ENCODE data around the gene RBFOX1. TPM values are rescaled to one million over a fixed set of nuclear protein-coding genes. Genes with fewer than 3 reads are reported as not detected.

RBFOX1 gene
- total and polyA plus RNA-seq, 10 of the 15 experiments (the other 5 are each of a cell fraction or from before 2014, with no cell fraction given) = 0.87 TPM; not detected in 9

- WGBS (ENCODE audit: insufficient coverage, insufficient replicate concordance, low lambda C conversion rate, missing lambda C conversion rate) = 38% methylated on average over 4 of the region's 4 CpGs
- DNase-seq (ENCODE audit: low read depth, low spot score) = no peak
- no peak overlapping the region for H3K4me2 ChIP-seq (ENCODE audit: control insufficient read depth, insufficient read depth)
- no peak overlapping the region for H3K4me3 ChIP-seq
- H3K9me3 ChIP-seq (replicated peaks; ENCODE audit: control insufficient read depth, insufficient read depth, low read length) = no peaks in the 10 kb centered on the region
- intact Hi-C loops (cut with micrococcal nuclease; ENCODE audit: unreplicated experiment) = no loop called here
- no peaks in the 10 kb centered on the region for H3K36me3 ChIP-seq (ENCODE audit: control insufficient read depth in 2 of 2, insufficient read depth in 2 of 2, low read length in 1 of 2)
- no peak overlapping the region for H2AFZ ChIP-seq (ENCODE audit: control insufficient read depth, low read depth, low read length)
- ChIA-PET POLR2A (no interaction called here), SMC1A (ENCODE audit: uncharacterized antibody, unreplicated experiment) (no interaction called here), CTCF (no interaction called here), RAD21 (ENCODE audit: unreplicated experiment) (no interaction called here)
- in situ Hi-C loops (cut with MboI) = no loop called here
- H3K4me1 ChIP-seq (ENCODE audit: control insufficient read depth, insufficient read depth, low read length) = no peaks in the 10 kb centered on the region
- no peak overlapping the region for H3K9ac ChIP-seq (ENCODE audit: control insufficient read depth, insufficient read depth, low read length)
- no peak for TF ChIP-seq TAF1 (IDR thresholded peaks at IDR 0.05; ENCODE audit: borderline replicate concordance, low read depth, low read length)
- TF ChIP-seq STAT1 (conservative IDR thresholded peaks at IDR 0.05) = no peak
- ATAC-seq = no peak
- H4K20me1 ChIP-seq (ENCODE audit: control insufficient read depth, insufficient read depth) = no peaks in the 10 kb centered on the region
- H3K27me3 ChIP-seq (replicated peaks in 1 of 2; ENCODE audit: control insufficient read depth in 2 of 2, insufficient read depth in 2 of 2, low read length in 1 of 2) = no peaks in the 10 kb centered on the region
- H3K79me2 ChIP-seq (ENCODE audit: control insufficient read depth, insufficient read depth, low read length) = no peaks in the 10 kb centered on the region
- FAIRE-seq = no peak
- no TSS peak for BruUV-seq (replicated peaks)
- H3K27ac ChIP-seq (ENCODE audit: control insufficient read depth, insufficient read depth) = no peak overlapping the region
Observed at GRCh38 chr16:7284780-7285179, 47.9 kb upstream of the RBFOX1 start.

- ATAC-seq (no peak), DNase-seq (ENCODE audit: low read depth, low spot score) (no peak), FAIRE-seq (no peak)
- ChIA-PET POLR2A (no interaction called here), SMC1A (ENCODE audit: uncharacterized antibody, unreplicated experiment) (interaction anchor here (0.8 kb wide), 1 partner anchor 69 kb away, joined by 3 read pairs; no protein-coding TSS in a partner anchor), CTCF (no interaction called here), RAD21 (ENCODE audit: unreplicated experiment) (no interaction called here)
- Histone ChIP-seq H3K27ac (ENCODE audit: control insufficient read depth, insufficient read depth) (no peak overlapping the region), H3K9ac (ENCODE audit: control insufficient read depth, insufficient read depth, low read length) (no peak overlapping the region), H3K9me3 (replicated peaks; ENCODE audit: control insufficient read depth, insufficient read depth, low read length) (no peaks in the 10 kb centered on the region), H3K79me2 (ENCODE audit: control insufficient read depth, insufficient read depth, low read length) (no peaks in the 10 kb centered on the region), H3K4me2 (ENCODE audit: control insufficient read depth, insufficient read depth) (no peak overlapping the region), H3K4me3 (no peak overlapping the region), H3K27me3 (replicated peaks in 1 of 2; ENCODE audit: control insufficient read depth in 2 of 2, insufficient read depth in 2 of 2, low read length in 1 of 2) (no peaks in the 10 kb centered on the region), H3K4me1 (ENCODE audit: control insufficient read depth, insufficient read depth, low read length) (no peaks in the 10 kb centered on the region), H2AFZ (ENCODE audit: control insufficient read depth, low read depth, low read length) (no peak overlapping the region), H3K36me3 (ENCODE audit: control insufficient read depth in 2 of 2, insufficient read depth in 2 of 2, low read length in 1 of 2) (no peaks in the 10 kb centered on the region), H4K20me1 (ENCODE audit: control insufficient read depth, insufficient read depth) (no peaks in the 10 kb centered on the region)
- no TSS peak for BruUV-seq (replicated peaks)
- TF ChIP-seq HDGF (IDR thresholded peaks at IDR 0.05) = no peak
- no peak for TF ChIP-seq PBX3 (IDR thresholded peaks at IDR 0.05; ENCODE audit: insufficient replicate concordance, low read depth, low read length)
- TF ChIP-seq NRF1 (conservative IDR thresholded peaks at IDR 0.05; ENCODE audit: low read depth, low read length) = no peak
- no peak for TF ChIP-seq E2F4 (IDR thresholded peaks at IDR 0.05; ENCODE audit: low read depth, low read length)
- TF ChIP-seq BCLAF1 (IDR thresholded peaks at IDR 0.05) = no peak
- TF ChIP-seq SIX5 (IDR thresholded peaks at IDR 0.05; ENCODE audit: low read depth, low read length, severe bottlenecking) = no peak
- TF ChIP-seq MEF2B (IDR thresholded peaks at IDR 0.05; ENCODE audit: partially characterized antibody, poor library complexity, severe bottlenecking) = no peak
- intact Hi-C loops (cut with micrococcal nuclease; ENCODE audit: unreplicated experiment) = no loop called here
- 5% methylated on average over 2 of the region's 2 CpGs for WGBS (ENCODE audit: insufficient coverage, insufficient replicate concordance, low lambda C conversion rate, missing lambda C conversion rate)
- in situ Hi-C loops (cut with MboI) = no loop called here
Observed at GRCh38 chr16:7285520-7285919, 47.1 kb upstream of the RBFOX1 start.

All from GM12878 (cell line).